ENCODE results near the gene FYB2.

Gene FYB2

GRCh38 chr1:56709269-56709880, 109.8 kb downstream of the FYB2 start:
- peak; percentile 87 for DNase-seq

GRCh38 chr1:56707379-56707778, 111.8 kb downstream of the FYB2 start:
- DNase-seq: no peak

DNA sequence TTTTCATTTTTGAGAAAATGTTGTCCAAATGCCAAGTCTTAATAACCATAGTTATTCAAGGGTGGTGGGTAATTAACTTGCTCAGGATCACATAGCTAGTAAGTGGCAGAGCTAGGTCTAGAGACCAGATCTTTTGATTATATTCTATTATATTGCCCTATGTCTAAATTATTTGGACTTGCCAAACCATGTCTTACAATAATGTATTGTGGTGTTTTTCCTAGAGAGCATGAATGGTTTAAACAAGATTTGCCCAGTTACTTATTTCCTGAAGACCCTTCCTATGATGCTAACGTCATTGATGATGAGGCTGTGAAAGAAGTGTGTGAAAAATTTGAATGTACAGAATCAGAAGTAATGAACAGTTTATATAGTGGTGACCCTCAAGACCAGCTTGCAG, 115.5 kb downstream of the FYB2 start:
- DNase-seq: no peak

DNA sequence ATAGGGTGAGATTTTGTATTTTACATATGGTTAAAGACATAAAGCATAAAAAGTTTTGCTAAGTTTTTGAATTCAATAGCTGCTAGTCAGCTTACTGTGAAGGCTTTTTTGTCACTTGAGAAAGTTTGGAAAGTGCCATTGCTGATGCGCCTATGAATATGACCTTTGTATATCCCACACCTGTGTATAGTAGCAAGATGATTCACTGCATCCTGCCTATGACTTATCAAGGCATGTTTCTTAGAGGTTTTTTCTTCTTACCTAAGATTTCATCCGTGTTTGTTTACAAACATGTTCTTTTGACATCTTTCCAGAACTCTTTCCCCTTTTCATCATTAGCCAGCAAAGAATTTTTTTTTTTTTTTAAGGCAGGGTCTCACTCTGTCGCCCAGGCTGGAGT, 122.5 kb downstream of the FYB2 start:
- no peak for DNase-seq

DNA sequence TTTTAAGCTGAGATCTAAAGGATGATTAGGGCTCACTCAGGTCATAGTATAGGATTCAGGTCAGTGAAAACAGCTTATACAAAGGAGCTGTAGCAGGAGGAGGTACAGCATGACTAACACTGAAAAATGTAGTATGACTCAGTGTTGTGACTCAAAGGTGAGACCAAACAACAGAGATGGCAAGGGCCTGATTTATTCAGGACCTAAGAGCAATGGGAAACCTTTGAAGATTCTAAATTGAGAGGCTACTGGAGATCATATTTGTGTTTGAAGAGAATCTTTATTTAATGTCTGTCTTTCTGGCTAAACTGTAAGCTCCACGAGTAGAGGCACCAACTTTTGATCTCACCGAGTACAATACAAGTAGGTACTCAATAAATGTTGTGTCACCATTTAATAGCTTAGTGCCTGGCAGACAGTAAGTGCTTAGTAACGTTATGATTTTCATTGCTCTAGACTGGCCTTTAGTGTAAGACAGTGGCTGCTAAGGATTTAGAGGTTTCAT, 130.6 kb downstream of the FYB2 start:
- peak; percentile 99 for DNase-seq

DNA sequence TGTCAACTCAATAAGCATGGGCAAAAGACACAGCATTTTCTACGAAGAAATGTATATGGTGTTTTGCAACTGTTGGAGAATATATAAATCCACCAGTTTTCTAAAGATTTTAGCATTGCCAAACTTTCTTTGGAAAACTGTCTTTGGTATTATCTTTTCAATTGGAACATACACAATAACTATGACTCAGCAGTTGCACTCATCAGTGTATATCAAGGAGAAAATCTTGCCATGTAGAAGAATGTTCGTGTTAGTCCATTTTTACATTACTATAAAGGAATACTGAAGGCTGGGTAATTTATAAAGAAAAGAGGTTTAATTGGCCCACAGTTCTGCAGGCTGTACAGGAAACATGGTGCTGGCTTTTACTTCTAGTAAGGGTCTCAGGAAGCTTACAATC, 133.0 kb downstream of the FYB2 start:
- peak; percentile 52 for DNase-seq

GRCh38 chr1:56683569-56683968, 135.6 kb downstream of the FYB2 start:
- no peak for DNase-seq

GRCh38 chr1:56676571-56677035, 142.6 kb downstream of the FYB2 start:
- peak; percentile 89 for DNase-seq

DNA sequence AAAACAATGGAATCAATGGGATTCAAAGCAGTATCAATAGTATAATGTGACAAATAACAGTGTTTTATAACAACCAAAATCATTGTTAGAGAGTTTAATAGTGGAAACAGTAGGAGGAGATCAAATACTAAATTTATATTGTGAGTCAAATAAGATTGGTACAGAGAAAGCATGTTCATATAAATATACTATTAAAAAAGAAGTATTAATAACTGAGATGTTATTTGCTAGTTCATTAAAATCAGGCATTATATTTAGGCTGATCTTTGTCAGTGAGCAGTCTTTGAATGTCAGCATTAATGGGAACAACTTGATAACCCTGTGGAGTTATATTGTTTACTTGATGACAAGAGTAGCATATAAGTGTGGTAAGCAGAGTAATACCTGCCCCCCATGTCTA, 143.4 kb downstream of the FYB2 start:
- DNase-seq: no peak

DNA sequence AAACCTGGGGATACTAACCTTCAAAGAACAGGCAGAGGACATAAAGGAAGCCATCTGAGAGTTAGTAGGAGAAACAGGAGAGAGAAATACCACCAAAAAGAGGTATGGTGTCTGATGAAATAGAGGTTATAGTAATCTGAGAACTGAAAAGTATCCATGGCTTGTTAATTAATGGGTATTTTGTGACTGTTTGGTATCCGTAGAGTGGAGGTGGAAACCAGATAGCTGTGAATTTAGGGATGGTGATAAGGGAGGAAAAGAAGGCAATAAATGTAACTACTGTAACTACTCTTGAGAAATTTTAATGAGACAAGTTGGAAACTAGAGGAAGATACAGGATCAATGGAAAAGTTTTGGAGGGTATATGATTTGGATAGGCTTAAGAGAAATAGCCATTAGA, 146.6 kb downstream of the FYB2 start:
- DNase-seq: no peak

GRCh38 chr1:56671542-56671941, 147.7 kb downstream of the FYB2 start:
- DNase-seq: no peak

DNA sequence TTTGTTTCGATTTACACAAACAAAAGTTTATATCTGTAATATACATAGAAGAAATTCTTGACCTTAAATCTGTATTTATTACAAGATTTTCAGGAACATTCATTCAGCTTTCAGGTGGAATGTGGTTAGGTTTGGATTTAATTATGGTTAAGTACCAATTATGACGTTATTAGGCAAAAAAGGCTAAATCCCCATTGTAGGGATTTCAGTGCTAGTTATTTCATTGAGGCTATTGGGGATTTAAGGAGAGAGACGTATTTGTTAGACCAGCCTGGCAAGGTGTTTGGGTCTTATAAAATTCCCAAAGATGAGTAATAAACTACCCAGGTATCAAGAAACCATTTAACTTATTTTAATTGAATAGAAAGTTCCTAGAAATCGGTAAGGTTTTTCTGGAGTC, 148.1 kb downstream of the FYB2 start:
- no peak for DNase-seq

GRCh38 chr1:56670350-56670749, 148.9 kb downstream of the FYB2 start:
- no peak for DNase-seq
